Epithelial cell of alveolus of lung (primary cell): ENCODE data around the gene PGBD5. TPM values are rescaled to one million over a fixed set of nuclear protein-coding genes. Genes with fewer than 3 reads are reported as not detected.

Experiments used
- total RNA-seq: library from RNA; depleted of rRNA; stranded (reverse); fragments of >200 nt; gene quantifications from 2 replicates; pipeline ENCODE4 v1.2.1, GENCODE V29; 2015

The PGBD5 gene
- 0.80 and 1.3 TPM in 2 replicates for total RNA-seq

DNA sequence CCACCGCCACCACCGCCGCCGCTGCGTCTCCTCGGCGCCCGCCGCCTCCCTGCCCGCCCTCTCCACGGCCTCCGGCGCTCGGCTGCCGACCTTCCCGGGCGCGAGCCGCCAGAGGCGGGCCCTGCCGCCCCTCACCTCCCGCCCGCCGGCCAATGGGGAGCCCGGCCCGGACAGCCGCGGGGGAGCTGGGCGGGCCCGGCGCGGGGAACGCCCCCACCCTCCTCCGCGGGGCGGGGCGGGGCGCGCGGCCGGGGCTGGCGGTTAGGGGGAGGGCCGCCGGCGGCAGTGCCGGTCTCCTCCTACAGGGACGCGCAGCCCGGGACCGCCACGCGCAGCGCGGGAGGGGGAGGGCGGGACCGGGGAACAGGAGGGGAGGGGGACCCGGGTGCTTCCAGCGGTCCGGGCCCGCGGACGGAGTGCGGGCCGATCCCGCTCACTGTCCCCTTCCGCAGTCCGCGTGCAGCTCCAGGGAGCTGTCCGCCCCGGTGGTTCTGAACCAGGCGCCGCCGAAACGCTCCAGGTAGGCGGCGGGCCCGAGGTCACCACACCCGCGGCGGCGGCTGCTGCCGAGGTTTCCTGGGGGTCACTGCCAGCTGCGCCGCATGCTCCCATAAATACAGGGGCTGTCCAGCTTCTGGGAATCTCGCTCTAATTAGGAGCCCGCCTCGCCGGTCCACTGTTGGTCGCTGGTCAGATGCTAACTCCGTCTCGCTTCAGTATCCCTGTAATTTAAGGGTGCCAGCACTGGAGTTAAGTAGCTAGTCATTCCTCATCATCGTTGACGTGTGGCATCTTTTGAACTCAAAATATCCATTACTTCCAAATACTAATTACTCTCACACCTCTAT lies at the start of gene PGBD5:
Gene PGBD5 (minus strand): TSS at position 87 of the 848 bp plus-strand sequence. CDS start 404 bp downstream, outside the sequence.

Other genes with a start within 250 kb of the PGBD5 start
- gene COG2, start 216.1 kb upstream of the PGBD5 start, total RNA-seq = 19.7 and 23.3 TPM in 2 replicates